H1 (cell line): ENCODE results near the gene KRT14. TPM values are rescaled to one million over a fixed set of nuclear protein-coding genes. Genes with fewer than 3 reads are reported as not detected.

Source experiments
- CTCF ChIA-PET: fragments of 300-600 bp; sonication (Branson Sonifier 250); formaldehyde crosslinking; loops from one replicate; lab custom pipeline; 2021; ENCODE audit not compliant: partially characterized antibody; lab: Charles Lee
- POLR2A ChIA-PET: fragments of 300-600 bp; sonication (Branson Sonifier 250); formaldehyde crosslinking; loops from one replicate; lab custom pipeline; 2021; ENCODE audit warnings: inconsistent platforms; ENCODE audit not compliant: partially characterized antibody; lab: Charles Lee
- DNase-seq, 2 experiments: peaks; one replicate each; pipeline versions ENCODE4 v3.0.0 to v3.0.0-alpha.2; 2010 to 2022; ENCODE audit warnings: low spot score in 2 of 2, low read depth in 1 of 2, mixed read lengths in 1 of 2
- FAIRE-seq: peaks from 2 replicates; lab custom pipeline; 2011; peaks lifted over from hg19 to GRCh38; lab: Jason Lieb, UNC
- H2AFZ ChIP-seq: 2 replicates; pipeline ENCODE4 v1.8.1; 2012; ENCODE audit warnings: low read length, inconsistent platforms
- H2AK5ac ChIP-seq: 2 replicates; pipeline ENCODE4 v1.6.1; 2013; ENCODE audit warnings: low read depth, low read length
- H2BK120ac ChIP-seq: replicated peaks from 2 replicates; pipeline ENCODE3; 2013; ENCODE audit warnings: low read depth, low read length, inconsistent platforms
- H2BK12ac ChIP-seq: 2 replicates; pipeline ENCODE4 v1.6.1; 2013; ENCODE audit warnings: low read depth, low read length
- H2BK15ac ChIP-seq: 2 replicates; pipeline ENCODE4 v1.6.1; 2013; ENCODE audit warnings: low read length
- H2BK20ac ChIP-seq: 2 replicates; pipeline ENCODE4 v1.6.1; 2013; ENCODE audit warnings: low read length
- H2BK5ac ChIP-seq: 2 replicates; pipeline ENCODE4 v1.6.1; 2013; ENCODE audit warnings: low read depth, low read length
- H3K14ac ChIP-seq: 2 replicates; pipeline ENCODE4 v1.6.1; 2013; ENCODE audit warnings: inconsistent platforms; ENCODE audit not compliant: insufficient read length
- H3K18ac ChIP-seq: 2 replicates; pipeline ENCODE4 v1.6.1; 2013; ENCODE audit warnings: low read length; ENCODE audit errors: extremely low read depth
- H3K23ac ChIP-seq: 2 replicates; pipeline ENCODE4 v1.6.1; 2013; ENCODE audit warnings: inconsistent platforms; ENCODE audit not compliant: insufficient read length
- H3K23me2 ChIP-seq: 2 replicates; pipeline ENCODE4 v1.6.1; 2013; ENCODE audit warnings: low read depth, low read length
- H3K27ac ChIP-seq: 2 replicates; pipeline ENCODE4 v1.6.1; 2011; ENCODE audit warnings: low read depth, low read length, inconsistent platforms
- H3K27me3 ChIP-seq, 4 experiments: replicated peaks in 1 of 4; 1 replicate in 1 of 4; 2 replicates in 3 of 4; pipeline versions ENCODE4 v1.6.1 to v1.8.1; 2011 to 2013; ENCODE audit warnings: low read length in 3 of 4, mild to moderate bottlenecking in 3 of 4, inconsistent platforms in 2 of 4, mixed read lengths in 2 of 4, moderate library complexity in 1 of 4; ENCODE audit not compliant: control insufficient read depth in 3 of 4, insufficient read depth in 3 of 4; ENCODE audit errors: extremely low read depth in 1 of 4
- H3K36me3 ChIP-seq, 4 experiments: 2 replicates each; pipeline versions ENCODE4 v1.6.1 to v1.8.1; 2011 to 2013; ENCODE audit warnings: mild to moderate bottlenecking in 4 of 4, low read length in 3 of 4, moderate library complexity in 2 of 4, control low read depth in 1 of 4, inconsistent platforms in 1 of 4; ENCODE audit not compliant: insufficient read depth in 4 of 4, control insufficient read depth in 2 of 4
- H3K4ac ChIP-seq: replicated peaks from 2 replicates; pipeline ENCODE3; 2013; ENCODE audit warnings: low read length, low read depth, mixed read lengths, inconsistent platforms; ENCODE audit not compliant: insufficient read length
- H3K4me1 ChIP-seq, 4 experiments: replicated peaks in 1 of 4; 1 replicate in 1 of 4; 2 replicates in 3 of 4; pipeline versions ENCODE4 v1.6.1 to v1.8.1; 2011 to 2013; ENCODE audit warnings: low read length in 3 of 4, inconsistent platforms in 2 of 4, mixed read lengths in 1 of 4; ENCODE audit not compliant: insufficient read depth in 4 of 4, control insufficient read depth in 3 of 4
- H3K4me2 ChIP-seq, 2 experiments: 2 replicates each; pipeline versions ENCODE4 v1.6.1 to v1.8.1; 2011 to 2013; ENCODE audit warnings: low read depth in 2 of 2, low read length in 2 of 2, control low read depth in 1 of 2, inconsistent platforms in 1 of 2, mild to moderate bottlenecking in 1 of 2; ENCODE audit not compliant: insufficient read depth in 1 of 2
- H3K4me3 ChIP-seq, 4 experiments: fragments of 200-600, 300-600 bp in 1 of 4; sonication (generic), shearing (Covaris generic), sonication (Bioruptor Twin) in 1 of 4; 2 replicates each; pipeline versions ENCODE4 v1.5.1 to v1.8.1; 2011 to 2016; ENCODE audit warnings: low read length in 4 of 4, low read depth in 3 of 4, control low read depth in 2 of 4, inconsistent platforms in 2 of 4, mild to moderate bottlenecking in 2 of 4, mixed read lengths in 1 of 4, moderate library complexity in 1 of 4; ENCODE audit not compliant: insufficient read depth in 2 of 4; ENCODE audit errors: extremely low read depth in 1 of 4
- H3K56ac ChIP-seq: replicated peaks from 2 replicates; pipeline ENCODE3; 2013; ENCODE audit warnings: low read depth, mild to moderate bottlenecking, mixed read lengths, low read length, inconsistent platforms; ENCODE audit not compliant: insufficient read length
- H3K79me1 ChIP-seq: 2 replicates; pipeline ENCODE4 v1.6.1; 2013; ENCODE audit warnings: low read depth, low read length, control low read depth
- H3K79me2 ChIP-seq, 2 experiments: 2 replicates each; pipeline versions ENCODE4 v1.6.1 to v1.8.1; 2012 to 2013; ENCODE audit warnings: low read length in 2 of 2, mild to moderate bottlenecking in 2 of 2, inconsistent platforms in 1 of 2; ENCODE audit not compliant: insufficient read depth in 2 of 2, control insufficient read depth in 1 of 2
- H3K9ac ChIP-seq, 4 experiments: replicated peaks in 1 of 4; 1 replicate in 1 of 4; 2 replicates in 3 of 4; pipeline versions ENCODE4 v1.6.1 to v1.8.1; 2011 to 2013; ENCODE audit warnings: low read depth in 3 of 4, low read length in 3 of 4, control low read depth in 2 of 4, mild to moderate bottlenecking in 2 of 4, moderate library complexity in 2 of 4, inconsistent platforms in 1 of 4; ENCODE audit errors: extremely low read depth in 1 of 4
- H3K9me3 ChIP-seq, 2 experiments: 2 replicates each; pipeline versions ENCODE4 v1.6.1 to v1.8.1; 2012 to 2013; ENCODE audit warnings: mild to moderate bottlenecking in 2 of 2, moderate library complexity in 2 of 2, control low read depth in 1 of 2, inconsistent platforms in 1 of 2, low read depth in 1 of 2, low read length in 1 of 2, mixed read lengths in 1 of 2; ENCODE audit not compliant: insufficient read depth in 2 of 2
- H4K20me1 ChIP-seq, 2 experiments: replicated peaks in 1 of 2; 2 replicates each; pipeline versions ENCODE3 to v1.8.1; 2011 to 2013; ENCODE audit warnings: inconsistent platforms in 2 of 2, low read length in 2 of 2, mild to moderate bottlenecking in 1 of 2; ENCODE audit not compliant: insufficient read depth in 2 of 2, control insufficient read depth in 1 of 2
- H4K5ac ChIP-seq: 2 replicates; pipeline ENCODE4 v1.6.1; 2013; ENCODE audit warnings: low read length, low read depth, mixed read lengths, inconsistent platforms; ENCODE audit not compliant: insufficient read length
- H4K8ac ChIP-seq: 2 replicates; pipeline ENCODE4 v1.8.0; 2013; ENCODE audit warnings: mild to moderate bottlenecking, moderate library complexity, low read length, inconsistent platforms; ENCODE audit not compliant: insufficient read depth; ENCODE audit errors: extremely low read depth
- H4K91ac ChIP-seq: replicated peaks from 2 replicates; pipeline ENCODE3; 2013; ENCODE audit warnings: low read length, mixed read lengths, inconsistent platforms; ENCODE audit not compliant: insufficient read length
- CBX5 ChIP-seq: fragments of 300-800, 300-1000 bp; sonication (generic); IDR thresholded peaks from 2 replicates; pipeline ENCODE4 v1.7.1; 2016; ENCODE audit warnings: antibody characterized with exemption, low read length, low read depth
- CTBP2 ChIP-seq: IDR thresholded peaks from 2 replicates; pipeline ENCODE4 v1.7.0; 2011; ENCODE audit warnings: borderline replicate concordance, mild to moderate bottlenecking, moderate library complexity, mixed read lengths, low read length; ENCODE audit not compliant: insufficient read depth, insufficient read length
- WGBS, 2 experiments: shearing (Covaris generic) in 1 of 2; methylation state at CpG; one replicate each; pipeline versions ENCODE4 v1.1.6 to v1.1.7; 2013 to 2015; ENCODE audit warnings: low lambda C conversion rate in 2 of 2, mixed read lengths in 2 of 2, inconsistent platforms in 1 of 2, low coverage in 1 of 2, missing lambda C conversion rate in 1 of 2; ENCODE audit not compliant: insufficient replicate concordance in 2 of 2, insufficient coverage in 1 of 2, insufficient read length in 1 of 2; ENCODE audit errors: extremely low coverage in 1 of 2, missing lambda C conversion rate in 1 of 2; 5-methylcytosine and 5-hydroxymethylcytosine counted together
- polyA plus RNA-seq, 7 experiments: library from polyadenylated mRNA; depleted of rRNA in 3 of 7; stranded (reverse) in 5 of 7; unstranded in 2 of 7; fragments of >200 nt in 5 of 7; fragments of 200-250 nt in 2 of 7; gene quantifications; 1 replicate in 5 of 7; 2 replicates in 1 of 7; 4 replicates in 1 of 7; pipeline versions ENCODE4 v1.2.1 to v1.2.3, GENCODE V29; 2011 to 2013; ENCODE audit warnings: missing spikeins in 2 of 7, mixed read lengths in 2 of 7
- total RNA-seq: library from RNA; stranded (reverse); fragmentation: NEBNext Ultra II Directional; extraction: Animal tissue kit (Norgen Biotek cat#: 25700); gene quantifications from 2 replicates; pipeline ENCODE4 v1.2.1, GENCODE V29; 2021

Gene KRT14
- total and polyA plus RNA-seq, 2 of the 8 experiments (the other 6 are each of a cell fraction or from before 2014, with no cell fraction given): 0.35 TPM; not detected in 1

- no peak overlapping the region for H3K27ac ChIP-seq
- no peaks in the 10 kb centered on the region for H3K27me3 ChIP-seq
- H3K9me3 ChIP-seq: no peaks in the 10 kb centered on the region
- H3K14ac ChIP-seq: no peak overlapping the region
- 82% methylated on average over 3 of the region's 3 CpGs; no CpG with 5 or more reads in 1 of the 2 experiments for WGBS, 2 experiments
- H2BK5ac ChIP-seq: peak overlapping the region; percentile 63; the same call in 1 of the 2 replicates
- no peak overlapping the region; the same call in 1 of the 2 replicates for H4K8ac ChIP-seq
- H3K4ac ChIP-seq: no peak overlapping the region
- no peak overlapping the region for H3K9ac ChIP-seq
- H3K18ac ChIP-seq: no peak overlapping the region
- no peaks in the 10 kb centered on the region for H3K79me2 ChIP-seq
- H3K23me2 ChIP-seq: no peaks in the 10 kb centered on the region
- H4K20me1 ChIP-seq: no peaks in the 10 kb centered on the region
- H3K79me1 ChIP-seq: no peaks in the 10 kb centered on the region
- H2BK20ac ChIP-seq: no peak overlapping the region
- no peak overlapping the region for H4K91ac ChIP-seq
- no peak overlapping the region for H3K23ac ChIP-seq
- H3K4me2 ChIP-seq: no peak overlapping the region
- no peak overlapping the region for H2BK120ac ChIP-seq
- no peak overlapping the region for H2AK5ac ChIP-seq
- DNase-seq: no peak
- H2BK15ac ChIP-seq: 0 out of 2 replicates have a peak overlapping the region, but pooled peaks have one; percentile 72
- no peak overlapping the region for H3K56ac ChIP-seq
- ChIA-PET POLR2A (no interaction called here), CTCF (interaction anchor here (0.6 to 14.5 kb wide), 6 partner anchors 13 to 56 kb away, joined by 3 to 103 read pairs (median 4); no protein-coding TSS in a partner anchor)
- H3K4me1 ChIP-seq: peaks cover 0 to 4% (median 2%) of the 10 kb centered on the region in 4 experiments; a peak in 3 of 7 replicates
- peak overlapping the region; percentile 84; the same call in 1 of the 2 replicates for H2BK12ac ChIP-seq
- TF ChIP-seq CBX5 (no peak), CTBP2 (no peak)
- no peak overlapping the region for H2AFZ ChIP-seq
- H4K5ac ChIP-seq: no peak overlapping the region
- no peak overlapping the region for H3K4me3 ChIP-seq
- FAIRE-seq: no peak
- no peaks in the 10 kb centered on the region for H3K36me3 ChIP-seq
Measured at GRCh38 chr17:41617136-41617535, 30.4 kb upstream of the KRT14 start.
